ENCODE results near the gene CAPZA1.

CAPZA1 gene

GRCh38 chr1:112697781-112698201 is 78.2 kb downstream of the CAPZA1 start:
- Histone ChIP-seq H3K9me3 (ENCODE audit: control insufficient read depth in 5 of 5, low read length in 5 of 5) (no peaks in the 10 kb centered on the region), H3K36me3 (ENCODE audit: control insufficient read depth in 5 of 5, insufficient read depth in 5 of 5, low read length in 5 of 5) (peaks cover 0 to 86% (median 75%) of the 10 kb centered on the region in 5 donors), H3K4me1 (ENCODE audit: control insufficient read depth in 5 of 5, insufficient read depth in 5 of 5, low read length in 5 of 5) (peaks cover 13 to 51% (median 31%) of the 10 kb centered on the region in 5 donors), H3K27ac (ENCODE audit: low read depth, low read length) (peak overlapping the region; percentile 91), H3K9ac (ENCODE audit: low read length in 5 of 5) (no peak overlapping the region), H3K4me3 (ENCODE audit: low read depth in 1 of 5, low read length in 5 of 5) (no peak overlapping the region), H3K27me3 (ENCODE audit: control insufficient read depth in 5 of 5, insufficient read depth in 4 of 5, low read length in 5 of 5) (no peaks in the 10 kb centered on the region)

DNA sequence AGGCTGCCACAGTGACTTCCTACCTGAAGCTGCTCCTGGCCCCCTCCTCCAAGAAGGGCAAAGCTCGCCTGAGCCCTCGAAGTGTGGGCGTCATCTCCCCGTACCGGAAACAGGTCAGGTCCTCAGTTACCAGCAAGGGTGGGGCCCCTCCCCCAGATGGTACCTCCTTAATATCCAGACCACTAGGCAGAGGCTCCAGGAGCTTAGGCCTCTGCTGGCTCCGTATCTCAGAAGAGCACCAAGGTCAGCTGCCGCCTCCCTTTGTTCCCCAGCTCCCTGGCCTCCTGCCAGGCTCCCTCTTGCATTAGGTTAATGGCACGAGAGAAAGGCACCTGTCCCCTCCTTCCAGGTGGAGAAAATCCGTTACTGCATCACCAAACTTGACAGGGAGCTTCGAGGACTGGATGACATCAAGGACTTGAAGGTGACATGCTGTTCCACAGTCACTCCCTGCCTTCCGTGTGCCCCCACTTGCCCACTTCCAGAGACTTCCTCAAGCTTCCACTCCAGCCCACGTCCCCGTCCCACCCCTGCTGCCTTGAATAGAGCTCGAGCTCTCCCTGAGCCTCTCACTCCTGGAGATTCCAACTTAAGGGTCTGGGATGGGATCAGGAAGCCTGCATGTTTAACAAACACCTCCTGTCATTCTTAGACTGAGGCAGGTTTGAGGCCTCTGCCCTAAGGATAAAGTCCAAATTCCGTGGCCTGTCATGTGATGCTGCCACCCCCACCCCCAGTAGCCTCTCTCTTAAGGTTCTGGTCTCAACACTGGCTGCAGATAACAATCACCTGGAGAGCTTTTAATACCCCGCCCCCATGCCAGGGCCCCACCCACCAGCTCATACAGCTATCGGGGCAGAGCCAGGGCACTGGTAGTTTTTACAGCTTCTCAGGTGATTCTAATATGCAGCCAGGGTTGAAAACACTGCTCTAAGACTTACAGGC is 79.0 kb downstream of the CAPZA1 start:
- Histone ChIP-seq H3K9me3 (ENCODE audit: control insufficient read depth in 5 of 5, low read length in 5 of 5) (no peaks in the 10 kb centered on the region), H3K27ac (ENCODE audit: low read depth, low read length) (peak overlapping the region; percentile 91), H3K9ac (ENCODE audit: low read length in 5 of 5) (no peak overlapping the region)

GRCh38 chr1:112699425-112700144 is 80.0 kb downstream of the CAPZA1 start:
- Histone ChIP-seq H3K4me1 (ENCODE audit: control insufficient read depth in 5 of 5, insufficient read depth in 5 of 5, low read length in 5 of 5) (peaks cover 14 to 69% (median 45%) of the 10 kb centered on the region in 5 donors), H3K9me3 (ENCODE audit: control insufficient read depth in 5 of 5, low read length in 5 of 5) (no peaks in the 10 kb centered on the region), H3K27me3 (ENCODE audit: control insufficient read depth in 5 of 5, insufficient read depth in 4 of 5, low read length in 5 of 5) (no peaks in the 10 kb centered on the region), H3K27ac (ENCODE audit: low read depth, low read length) (peak overlapping the region; percentile 91), H3K4me3 (ENCODE audit: low read depth in 1 of 5, low read length in 5 of 5) (no peak overlapping the region), H3K9ac (ENCODE audit: low read length in 5 of 5) (peak overlapping the region in 2 of 5 donors; percentile 31 to 66), H3K36me3 (ENCODE audit: control insufficient read depth in 5 of 5, insufficient read depth in 5 of 5, low read length in 5 of 5) (peaks cover 0 to 77% (median 72%) of the 10 kb centered on the region in 5 donors)

More for the DNA sequence above, 79.0 kb downstream of the CAPZA1 start:
- Histone ChIP-seq H3K4me3 (ENCODE audit: low read depth in 1 of 5, low read length in 5 of 5) (no peak overlapping the region), H3K27me3 (ENCODE audit: control insufficient read depth in 5 of 5, insufficient read depth in 4 of 5, low read length in 5 of 5) (no peaks in the 10 kb centered on the region), H3K36me3 (ENCODE audit: control insufficient read depth in 5 of 5, insufficient read depth in 5 of 5, low read length in 5 of 5) (peaks cover 0 to 86% (median 78%) of the 10 kb centered on the region in 5 donors), H3K4me1 (ENCODE audit: control insufficient read depth in 5 of 5, insufficient read depth in 5 of 5, low read length in 5 of 5) (peaks cover 13 to 60% (median 35%) of the 10 kb centered on the region in 5 donors)

- Histone ChIP-seq H3K4me1 (ENCODE audit: control insufficient read depth in 5 of 5, insufficient read depth in 5 of 5, low read length in 5 of 5) (peaks cover 24 to 79% (median 54%) of the 10 kb centered on the region in 5 donors), H3K9ac (ENCODE audit: low read length in 5 of 5) (peak overlapping the region; percentile 46 to 66 (median 60)), H3K4me3 (ENCODE audit: low read depth in 1 of 5, low read length in 5 of 5) (peak overlapping the region in 3 of 5 donors; percentile 2 to 30 (median 26))
Observed at GRCh38 chr1:112700290-112701226, 80.9 kb downstream of the CAPZA1 start.

DNA sequence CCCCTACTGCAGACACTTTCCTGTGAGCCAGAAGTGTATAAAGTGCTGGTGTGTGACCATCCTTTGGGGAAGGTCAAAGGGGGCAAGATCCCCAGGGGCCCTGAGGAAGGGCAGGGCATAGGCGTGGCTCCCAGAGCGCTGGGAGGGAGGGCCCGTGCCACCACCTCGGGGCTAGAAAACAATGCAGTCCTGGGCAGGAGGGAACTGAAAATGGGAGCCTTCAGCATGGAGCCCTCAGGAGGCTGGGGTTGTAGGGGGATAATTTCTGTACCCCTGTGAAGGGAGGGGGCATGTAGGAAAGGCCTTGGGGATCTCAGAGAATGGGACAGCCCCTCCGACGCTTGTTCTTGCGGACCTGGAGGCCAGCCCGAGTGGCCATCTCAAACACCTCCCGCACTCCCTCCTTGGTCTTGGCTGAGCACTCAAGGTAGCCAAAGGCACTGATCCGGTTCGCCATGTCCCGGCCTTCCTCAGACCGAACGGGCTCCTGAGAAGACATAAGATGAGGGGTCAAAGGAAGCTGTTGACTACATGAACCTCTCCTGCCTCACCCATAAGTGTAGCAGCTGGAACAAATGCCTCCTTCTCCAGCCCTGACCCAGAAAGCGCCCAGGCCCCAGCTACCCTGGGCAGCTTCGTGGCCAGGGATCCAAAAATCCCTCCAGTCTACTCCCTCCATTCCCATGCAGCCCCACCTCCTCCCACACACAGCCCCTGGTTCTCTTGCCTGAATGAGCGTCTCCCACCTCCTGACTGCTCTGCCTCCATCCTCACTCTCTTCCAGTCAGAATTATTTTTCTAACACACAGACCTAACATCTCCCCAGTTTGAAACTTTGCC is 81.8 kb downstream of the CAPZA1 start:
- peak overlapping the region in 2 of 5 donors; percentile 9 to 10 for H3K4me3 ChIP-seq (ENCODE audit: low read depth in 1 of 5, low read length in 5 of 5)

More at GRCh38 chr1:112700290-112701226, 80.9 kb downstream of the CAPZA1 start:
- peak overlapping the region; percentile 91 for H3K27ac ChIP-seq (ENCODE audit: low read depth, low read length)
- H3K36me3 ChIP-seq (ENCODE audit: control insufficient read depth in 5 of 5, insufficient read depth in 5 of 5, low read length in 5 of 5) = peaks cover 0 to 67% (median 62%) of the 10 kb centered on the region in 5 donors
- H3K27me3 ChIP-seq (ENCODE audit: control insufficient read depth in 5 of 5, insufficient read depth in 4 of 5, low read length in 5 of 5) = peaks cover 0 to 3% (median 0%) of the 10 kb centered on the region in 5 donors
- no peaks in the 10 kb centered on the region for H3K9me3 ChIP-seq (ENCODE audit: control insufficient read depth in 5 of 5, low read length in 5 of 5)

GRCh38 chr1:112702067-112702395 is 82.4 kb downstream of the CAPZA1 start:
- H3K36me3 ChIP-seq (ENCODE audit: control insufficient read depth in 5 of 5, insufficient read depth in 5 of 5, low read length in 5 of 5) = peaks cover 0 to 58% (median 49%) of the 10 kb centered on the region in 5 donors
- no peaks in the 10 kb centered on the region for H3K9me3 ChIP-seq (ENCODE audit: control insufficient read depth in 5 of 5, low read length in 5 of 5)
- H3K4me1 ChIP-seq (ENCODE audit: control insufficient read depth in 5 of 5, insufficient read depth in 5 of 5, low read length in 5 of 5) = peaks cover 22 to 88% (median 64%) of the 10 kb centered on the region in 5 donors
- H3K27me3 ChIP-seq (ENCODE audit: control insufficient read depth in 5 of 5, insufficient read depth in 4 of 5, low read length in 5 of 5) = peaks cover 0 to 3% (median 0%) of the 10 kb centered on the region in 5 donors
- peak overlapping the region in 1 of 5 donors; percentile 19 for H3K9ac ChIP-seq (ENCODE audit: low read length in 5 of 5)
- H3K27ac ChIP-seq (ENCODE audit: low read depth, low read length) = peak overlapping the region; percentile 91
- H3K4me3 ChIP-seq (ENCODE audit: low read depth in 1 of 5, low read length in 5 of 5) = no peak overlapping the region

More for the DNA sequence above, 81.8 kb downstream of the CAPZA1 start:
- peaks cover 0 to 62% (median 55%) of the 10 kb centered on the region in 5 donors for H3K36me3 ChIP-seq (ENCODE audit: control insufficient read depth in 5 of 5, insufficient read depth in 5 of 5, low read length in 5 of 5)
- H3K27me3 ChIP-seq (ENCODE audit: control insufficient read depth in 5 of 5, insufficient read depth in 4 of 5, low read length in 5 of 5) = peaks cover 0 to 3% (median 0%) of the 10 kb centered on the region in 5 donors
- H3K9me3 ChIP-seq (ENCODE audit: control insufficient read depth in 5 of 5, low read length in 5 of 5) = no peaks in the 10 kb centered on the region
- H3K27ac ChIP-seq (ENCODE audit: low read depth, low read length) = peak overlapping the region; percentile 91
- peak overlapping the region; percentile 46 to 66 (median 59) for H3K9ac ChIP-seq (ENCODE audit: low read length in 5 of 5)
- H3K4me1 ChIP-seq (ENCODE audit: control insufficient read depth in 5 of 5, insufficient read depth in 5 of 5, low read length in 5 of 5) = peaks cover 24 to 85% (median 62%) of the 10 kb centered on the region in 5 donors

- H3K27me3 ChIP-seq (ENCODE audit: control insufficient read depth in 5 of 5, insufficient read depth in 4 of 5, low read length in 5 of 5) = peaks cover 0 to 3% (median 0%) of the 10 kb centered on the region in 5 donors
- H3K9ac ChIP-seq (ENCODE audit: low read length in 5 of 5) = peak overlapping the region in 1 of 5 donors; percentile 19
- peak overlapping the region; percentile 91 for H3K27ac ChIP-seq (ENCODE audit: low read depth, low read length)
- peaks cover 0 to 56% (median 45%) of the 10 kb centered on the region in 5 donors for H3K36me3 ChIP-seq (ENCODE audit: control insufficient read depth in 5 of 5, insufficient read depth in 5 of 5, low read length in 5 of 5)
- peaks cover 22 to 91% (median 68%) of the 10 kb centered on the region in 5 donors for H3K4me1 ChIP-seq (ENCODE audit: control insufficient read depth in 5 of 5, insufficient read depth in 5 of 5, low read length in 5 of 5)
- no peaks in the 10 kb centered on the region for H3K9me3 ChIP-seq (ENCODE audit: control insufficient read depth in 5 of 5, low read length in 5 of 5)
- no peak overlapping the region for H3K4me3 ChIP-seq (ENCODE audit: low read depth in 1 of 5, low read length in 5 of 5)
Observed at GRCh38 chr1:112702420-112703261, 83.0 kb downstream of the CAPZA1 start.

DNA sequence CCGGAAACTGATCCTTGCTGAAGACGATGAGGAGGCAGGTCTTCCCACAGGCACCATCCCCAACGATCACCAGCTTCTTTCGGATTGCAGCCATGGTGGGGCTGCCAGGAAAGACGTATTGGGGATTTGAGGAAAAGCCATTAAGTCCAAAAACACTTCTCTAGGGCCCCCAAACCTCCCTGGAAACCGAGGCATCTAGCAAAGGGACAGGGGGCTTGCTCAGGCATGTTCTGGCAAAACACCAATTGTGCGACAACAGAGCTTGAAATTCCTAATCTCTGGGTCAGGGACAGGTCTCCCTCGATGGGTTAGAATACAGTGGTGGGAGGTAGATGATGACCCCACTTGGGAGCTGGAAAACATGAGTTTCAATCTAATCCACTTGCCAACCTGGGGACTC is 84.1 kb downstream of the CAPZA1 start:
- H3K27me3 ChIP-seq (ENCODE audit: control insufficient read depth in 5 of 5, insufficient read depth in 4 of 5, low read length in 5 of 5) = peaks cover 0 to 3% (median 0%) of the 10 kb centered on the region in 5 donors
- peak overlapping the region in 2 of 5 donors; percentile 82 to 89 for H3K4me3 ChIP-seq (ENCODE audit: low read depth in 1 of 5, low read length in 5 of 5)
- H3K36me3 ChIP-seq (ENCODE audit: control insufficient read depth in 5 of 5, insufficient read depth in 5 of 5, low read length in 5 of 5) = peaks cover 0 to 47% (median 35%) of the 10 kb centered on the region in 5 donors
- peak overlapping the region; percentile 91 for H3K27ac ChIP-seq (ENCODE audit: low read depth, low read length)
- H3K9ac ChIP-seq (ENCODE audit: low read length in 5 of 5) = peak overlapping the region in 2 of 5 donors; percentile 43 to 92
- no peaks in the 10 kb centered on the region for H3K9me3 ChIP-seq (ENCODE audit: control insufficient read depth in 5 of 5, low read length in 5 of 5)
- peaks cover 19 to 87% (median 75%) of the 10 kb centered on the region in 5 donors for H3K4me1 ChIP-seq (ENCODE audit: control insufficient read depth in 5 of 5, insufficient read depth in 5 of 5, low read length in 5 of 5)
